HG03064 (cell line): Measurements from ENCODE around the gene TMEM123.

Experiments used
- ATAC-seq: cut with Tn5 transposase; IDR thresholded peaks from one replicate; pipeline ENCODE4 v1.9.1; 2021; ENCODE audit warnings: low read depth; ENCODE audit not compliant: unreplicated experiment

The TMEM123 gene

GRCh38 chr11:102452461-102453301 is at the start of gene TMEM123:
Gene TMEM123 (minus strand): TSS chr11:102452765. CDS start chr11:102452623, 142 bp downstream.
- peak; percentile 58 for ATAC-seq

GRCh38 chr11:102500829-102501228 is 48.3 kb upstream of the TMEM123 start:
- ATAC-seq = no peak

GRCh38 chr11:102499931-102500330 is 47.4 kb upstream of the TMEM123 start:
- no peak for ATAC-seq

GRCh38 chr11:102499151-102499550 is 46.6 kb upstream of the TMEM123 start:
- ATAC-seq = no peak

- no peak for ATAC-seq
Measured at GRCh38 chr11:102497061-102497460, 44.5 kb upstream of the TMEM123 start.

GRCh38 chr11:102495161-102496042 is 42.8 kb upstream of the TMEM123 start:
- peak; percentile 93 for ATAC-seq

- no peak for ATAC-seq
Measured at GRCh38 chr11:102494216-102494615, 41.7 kb upstream of the TMEM123 start.

- ATAC-seq = no peak
Measured at GRCh38 chr11:102493524-102493923, 41.0 kb upstream of the TMEM123 start.

GRCh38 chr11:102491969-102492368 is 39.4 kb upstream of the TMEM123 start:
- ATAC-seq = no peak

GRCh38 chr11:102489186-102490145 is 36.9 kb upstream of the TMEM123 start:
- ATAC-seq = no peak

GRCh38 chr11:102488208-102488607 is 35.6 kb upstream of the TMEM123 start:
- ATAC-seq = peak; percentile 83

GRCh38 chr11:102487214-102487613 is 34.6 kb upstream of the TMEM123 start:
- ATAC-seq = no peak

- no peak for ATAC-seq
Measured at GRCh38 chr11:102486584-102486983, 34.0 kb upstream of the TMEM123 start.

GRCh38 chr11:102485095-102485722 is 32.6 kb upstream of the TMEM123 start:
- no peak for ATAC-seq

GRCh38 chr11:102482433-102482832 is 29.9 kb upstream of the TMEM123 start:
- ATAC-seq = no peak

- no peak for ATAC-seq
Measured at GRCh38 chr11:102479733-102480132, 27.2 kb upstream of the TMEM123 start.

GRCh38 chr11:102478673-102479299 is 26.2 kb upstream of the TMEM123 start:
- no peak for ATAC-seq

- ATAC-seq = peak; percentile 43
Measured at GRCh38 chr11:102476812-102477211, 24.2 kb upstream of the TMEM123 start.

GRCh38 chr11:102476069-102476468 is 23.5 kb upstream of the TMEM123 start:
- no peak for ATAC-seq
